Measurements from ENCODE around the gene FHL2. TPM values are rescaled to one million over a fixed set of nuclear protein-coding genes. Genes with fewer than 3 reads are reported as not detected.

Gene FHL2
- total and polyA plus RNA-seq, 9 of the 15 experiments (the other 6 are each of a cell fraction or from before 2014, with no cell fraction given), result 7.5 to 33.1 (median 23.9) TPM

DNA sequence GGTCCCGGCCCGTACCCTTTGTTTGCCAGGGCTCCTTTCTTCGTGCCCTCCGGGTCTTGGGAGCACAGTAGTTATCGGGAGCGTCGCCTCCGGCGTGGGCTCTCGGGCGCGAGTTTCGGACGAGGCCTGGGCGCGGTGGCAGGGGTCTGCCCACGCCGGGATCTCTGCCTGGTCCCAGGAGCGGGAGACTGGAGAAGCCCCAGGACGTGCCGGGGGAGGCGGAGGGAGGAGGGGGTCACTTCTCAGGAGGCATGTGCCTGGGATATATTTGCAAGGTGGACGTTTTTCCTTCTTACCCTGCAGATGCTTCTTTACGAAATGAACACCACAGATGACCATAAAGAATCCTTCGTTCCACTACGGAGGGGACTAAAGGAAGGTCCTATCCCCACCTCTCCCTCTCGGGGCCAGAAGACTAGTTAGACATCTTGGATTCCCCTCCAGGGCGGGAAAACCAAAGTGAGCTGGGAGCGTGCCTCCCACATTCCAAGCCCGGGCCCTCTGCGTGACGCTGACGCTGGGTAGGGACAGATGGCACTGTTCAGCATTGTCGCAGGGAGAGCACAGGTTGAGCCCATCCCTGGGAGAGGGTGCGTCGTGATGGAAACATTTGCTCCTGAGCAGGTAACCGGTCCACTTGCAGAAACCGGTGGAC is 483 bp upstream of the FHL2 start (continued):
- 0 out of 2 replicates have a peak, but pooled peaks have one; percentile 44 for TF ChIP-seq PREB (CRISPR knock-in tag; IDR thresholded peaks at IDR 0.05)
- TF ChIP-seq, protein P1, sequence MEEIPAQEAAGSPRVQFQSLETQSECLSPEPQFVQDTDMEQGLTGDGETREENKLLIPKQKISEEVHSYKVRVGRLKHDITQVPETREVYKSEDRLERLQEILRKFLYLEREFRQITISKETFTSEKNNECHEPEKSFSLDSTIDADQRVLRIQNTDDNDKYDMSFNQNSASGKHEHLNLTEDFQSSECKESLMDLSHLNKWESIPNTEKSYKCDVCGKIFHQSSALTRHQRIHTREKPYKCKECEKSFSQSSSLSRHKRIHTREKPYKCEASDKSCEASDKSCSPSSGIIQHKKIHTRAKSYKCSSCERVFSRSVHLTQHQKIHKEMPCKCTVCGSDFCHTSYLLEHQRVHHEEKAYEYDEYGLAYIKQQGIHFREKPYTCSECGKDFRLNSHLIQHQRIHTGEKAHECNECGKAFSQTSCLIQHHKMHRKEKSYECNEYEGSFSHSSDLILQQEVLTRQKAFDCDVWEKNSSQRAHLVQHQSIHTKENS (CRISPR knock-in tag; IDR thresholded peaks at IDR 0.05), result no peak
- TF ChIP-seq, protein P2, sequence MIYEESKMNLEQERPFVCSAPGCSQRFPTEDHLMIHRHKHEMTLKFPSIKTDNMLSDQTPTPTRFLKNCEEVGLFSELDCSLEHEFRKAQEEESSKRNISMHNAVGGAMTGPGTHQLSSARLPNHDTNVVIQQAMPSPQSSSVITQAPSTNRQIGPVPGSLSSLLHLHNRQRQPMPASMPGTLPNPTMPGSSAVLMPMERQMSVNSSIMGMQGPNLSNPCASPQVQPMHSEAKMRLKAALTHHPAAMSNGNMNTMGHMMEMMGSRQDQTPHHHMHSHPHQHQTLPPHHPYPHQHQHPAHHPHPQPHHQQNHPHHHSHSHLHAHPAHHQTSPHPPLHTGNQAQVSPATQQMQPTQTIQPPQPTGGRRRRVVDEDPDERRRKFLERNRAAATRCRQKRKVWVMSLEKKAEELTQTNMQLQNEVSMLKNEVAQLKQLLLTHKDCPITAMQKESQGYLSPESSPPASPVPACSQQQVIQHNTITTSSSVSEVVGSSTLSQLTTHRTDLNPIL (CRISPR knock-in tag; IDR thresholded peaks at IDR 0.05), result no peak
- TF ChIP-seq GTF3C2 (IDR thresholded peaks at IDR 0.05; ENCODE audit: borderline replicate concordance, extremely low read depth, insufficient read length), result no peak
- 0 out of 2 replicates have a peak, but pooled peaks have one; percentile 16 for TF ChIP-seq KLF1 (tag; IDR thresholded peaks at IDR 0.05)
- TF ChIP-seq HDAC3 (IDR thresholded peaks at IDR 0.05; ENCODE audit: borderline replicate concordance, partially characterized antibody), result no peak
- TF ChIP-seq ZNF24 (IDR thresholded peaks at IDR 0.05), result no peak
- TF ChIP-seq POLR2B (IDR thresholded peaks at IDR 0.05; ENCODE audit: low read depth, partially characterized antibody), result no peak
- peak; percentile 91 for TF ChIP-seq C11orf30 (IDR thresholded peaks at IDR 0.05; ENCODE audit: low read depth)
- TF ChIP-seq GABPB2 (CRISPR knock-in tag; conservative IDR thresholded peaks at IDR 0.05), result no peak
- TF ChIP-seq REST (IDR thresholded peaks at IDR 0.05; ENCODE audit: borderline replicate concordance), result no peak
- no peak for TF ChIP-seq REST (CRISPR knock-in tag; IDR thresholded peaks at IDR 0.05; ENCODE audit: low read depth)
